ENCODE data around the gene ZFP3. TPM values are rescaled to one million over a fixed set of nuclear protein-coding genes. Genes with fewer than 3 reads are reported as not detected.

The ZFP3 gene
- polyA plus RNA-seq, 2 of the 4 experiments (the other 2 are of a cell fraction), result 1.7 to 4.8 TPM

- Histone ChIP-seq H3K4me2 (peak overlapping the region; percentile 77), H3K4me1 (peaks cover 3% of the 10 kb centered on the region; the same call in 1 of the 3 replicates), H3K4me3 (no peak overlapping the region; the same call in 2 of the 3 replicates), H3K9me3 (no peaks in the 10 kb centered on the region), H3K27ac (peak overlapping the region in 1 of 2 experiments; percentile 81; a peak in 4 of 6 replicates)
- ChIA-PET CTCF (interaction anchor here (0.6 to 5.7 kb wide), 9 partner anchors 11 to 299 kb away, joined by 3 to 42 read pairs (median 6); partner anchors contain the start of genes CAMTA2 and CHRNE), POLR2A (interaction anchor here (1.5 to 1.7 kb wide), 2 partner anchors 15 to 67 kb away, joined by 8 read pairs; partner anchors contain the start of gene SPAG7)
- TF ChIP-seq RAD21 (conservative IDR thresholded peaks at IDR 0.05 in 1 of 2, IDR thresholded peaks at IDR 0.05 in 1 of 2), result no peak
- no peak for TF ChIP-seq BCL3 (IDR thresholded peaks at IDR 0.05)
- TF ChIP-seq FOSB (CRISPR knock-in tag; IDR thresholded peaks at IDR 0.05), result no peak
- ATAC-seq (no peak; a peak in 1 of 6 replicates), FAIRE-seq (no peak), DNase-seq (ENCODE audit: low read depth in 1 of 2, low spot score in 1 of 2) (no peak)
- 79% methylated on average over 14 of the region's 14 CpGs for WGBS (ENCODE audit: missing lambda C conversion rate)
These were observed 43.6 kb upstream of the ZFP3 start for GRCh38 chr17:5034651-5035050.

GRCh38 chr17:5035315-5035714, 43.0 kb upstream of the ZFP3 start, which contains the start of gene SLC52A1:
TSS of gene SLC52A1 (minus strand) at chr17:5035426. CDS start at chr17:5034606, 820 bp downstream.
- H3K4me3 ChIP-seq, result peak within 1 kb of the TSS; percentile 44
- no peaks in the 10 kb centered on the region for H3K9me3 ChIP-seq
- no peak for TF ChIP-seq MAZ (IDR thresholded peaks at IDR 0.05; ENCODE audit: borderline replicate concordance, low read depth, low read length)
- TF ChIP-seq NR3C1 (IDR thresholded peaks at IDR 0.05), result no peak
- TF ChIP-seq MAFK (IDR thresholded peaks at IDR 0.05; ENCODE audit: partially characterized antibody), result peak; percentile 16
- ChIA-PET POLR2A (interaction anchor here (1.4 to 1.7 kb wide), 3 partner anchors 10 to 68 kb away, joined by 5 to 8 read pairs (median 8); partner anchors contain the start of gene SPAG7), CTCF (interaction anchor here (0.6 to 4.7 kb wide), 6 partner anchors 13 to 320 kb away, joined by 3 to 23 read pairs (median 7); partner anchors contain the start of genes CAMTA2 and ZNF594)
- H3K27ac ChIP-seq, result peak within 1 kb of the TSS; percentile 14 to 81; a peak in 4 of 6 replicates
- peak; percentile 47 to 51 for DNase-seq (ENCODE audit: low read depth in 1 of 2, low spot score in 1 of 2)
- ATAC-seq, result peak; percentile 55 to 65
- peak within 1 kb of the TSS; percentile 77 for H3K4me2 ChIP-seq
- WGBS (ENCODE audit: missing lambda C conversion rate), result 4% methylated on average over 19 of the region's 24 CpGs
- peaks cover 3% of the 10 kb centered on the region; the same call in 1 of the 3 replicates for H3K4me1 ChIP-seq
- no peak for FAIRE-seq

- WGBS (ENCODE audit: missing lambda C conversion rate), result 80% methylated on average over 15 of the region's 15 CpGs
- H3K4me1 ChIP-seq, result no peaks in the 10 kb centered on the region
- no peak overlapping the region for H3K27ac ChIP-seq
- TF ChIP-seq NPAS2 (CRISPR knock-in tag; IDR thresholded peaks at IDR 0.05; ENCODE audit: borderline replicate concordance), result no peak
- TF ChIP-seq MYC (IDR thresholded peaks at IDR 0.05; ENCODE audit: borderline replicate concordance, low read length), result no peak
- TF ChIP-seq RNF2 (IDR thresholded peaks at IDR 0.05; ENCODE audit: borderline replicate concordance, low read depth), result no peak
- no peak for TF ChIP-seq CTCF (IDR thresholded peaks at IDR 0.05)
- no peak for TF ChIP-seq HOXA7 (CRISPR knock-in tag; IDR thresholded peaks at IDR 0.05)
- TF ChIP-seq PHF8 (IDR thresholded peaks at IDR 0.05; ENCODE audit: borderline replicate concordance, low read depth), result no peak
- no peak for TF ChIP-seq MAZ (IDR thresholded peaks at IDR 0.05; ENCODE audit: borderline replicate concordance, low read depth, low read length)
- no peak for TF ChIP-seq POLR2A (IDR thresholded peaks at IDR 0.05; ENCODE audit: low read length)
- no peak for TF ChIP-seq CHD2 (IDR thresholded peaks at IDR 0.05; ENCODE audit: low read length, partially characterized antibody)
- DNase-seq (ENCODE audit: low read depth in 1 of 2, low spot score in 1 of 2) (no peak), FAIRE-seq (no peak), ATAC-seq (no peak)
- ChIA-PET POLR2A (no interaction called here), CTCF (interaction anchor here (1.0 to 1.2 kb wide), 2 partner anchors 13 to 61 kb away, joined by 3 read pairs; no protein-coding TSS in a partner anchor)
- no peaks in the 10 kb centered on the region for H3K9me3 ChIP-seq
- no peak overlapping the region for H3K4me3 ChIP-seq
- no peak overlapping the region for H3K4me2 ChIP-seq
These were observed 35.9 kb upstream of the ZFP3 start for GRCh38 chr17:5042157-5043022.
